GM12872 (cell line): ENCODE measurements around the gene ZFAND2B.

Source experiments
- TF ChIP-seq, protein P1 (sequence below): IDR thresholded peaks from 3 replicates; pipeline ENCODE4 v1.5.1; 2011; ENCODE audit warnings: low read depth, mild to moderate bottlenecking, low read length, moderate library complexity; ENCODE audit not compliant: insufficient read depth

Gene ZFAND2B

GRCh38 chr2:219225350-219225749, 18.8 kb downstream of the ZFAND2B start:
- TF ChIP-seq, protein P1, sequence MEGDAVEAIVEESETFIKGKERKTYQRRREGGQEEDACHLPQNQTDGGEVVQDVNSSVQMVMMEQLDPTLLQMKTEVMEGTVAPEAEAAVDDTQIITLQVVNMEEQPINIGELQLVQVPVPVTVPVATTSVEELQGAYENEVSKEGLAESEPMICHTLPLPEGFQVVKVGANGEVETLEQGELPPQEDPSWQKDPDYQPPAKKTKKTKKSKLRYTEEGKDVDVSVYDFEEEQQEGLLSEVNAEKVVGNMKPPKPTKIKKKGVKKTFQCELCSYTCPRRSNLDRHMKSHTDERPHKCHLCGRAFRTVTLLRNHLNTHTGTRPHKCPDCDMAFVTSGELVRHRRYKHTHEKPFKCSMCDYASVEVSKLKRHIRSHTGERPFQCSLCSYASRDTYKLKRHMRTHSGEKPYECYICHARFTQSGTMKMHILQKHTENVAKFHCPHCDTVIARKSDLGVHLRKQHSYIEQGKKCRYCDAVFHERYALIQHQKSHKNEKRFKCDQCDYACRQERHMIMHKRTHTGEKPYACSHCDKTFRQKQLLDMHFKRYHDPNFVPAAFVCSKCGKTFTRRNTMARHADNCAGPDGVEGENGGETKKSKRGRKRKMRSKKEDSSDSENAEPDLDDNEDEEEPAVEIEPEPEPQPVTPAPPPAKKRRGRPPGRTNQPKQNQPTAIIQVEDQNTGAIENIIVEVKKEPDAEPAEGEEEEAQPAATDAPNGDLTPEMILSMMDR, result no peak

- TF ChIP-seq, protein P1, result no peak
These were observed 21.7 kb downstream of the ZFAND2B start for GRCh38 chr2:219228041-219228910.

DNA sequence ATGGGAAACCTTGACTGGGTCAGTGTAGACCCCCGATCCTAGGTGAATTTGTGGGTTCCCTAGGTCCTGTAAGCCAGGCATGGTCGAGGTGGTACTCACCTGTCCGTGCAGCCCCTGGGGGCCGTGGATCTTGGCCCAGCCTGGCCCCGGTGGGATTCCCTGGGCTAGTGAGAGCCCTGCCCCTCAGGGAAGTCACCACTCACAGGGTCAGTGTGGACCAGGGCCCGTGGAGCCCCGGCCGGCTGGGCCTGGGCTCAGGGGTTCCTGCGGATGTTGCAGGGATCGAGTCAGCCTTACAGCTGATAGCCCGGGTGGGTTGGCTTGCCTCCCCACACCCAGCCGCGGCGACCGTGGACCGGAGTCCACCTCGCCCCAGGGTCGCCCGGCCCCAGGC, 22.3 kb downstream of the ZFAND2B start:
- TF ChIP-seq, protein P1, result no peak

GRCh38 chr2:219229305-219230058, 22.9 kb downstream of the ZFAND2B start, which contains the start of the genes ANKZF1 and ATG9A:
Gene ANKZF1 (plus strand): TSS chr2:219229806. CDS start chr2:219230258, 452 bp downstream.
Gene ATG9A (minus strand): TSS chr2:219229636. CDS start chr2:219228024, 1,612 bp downstream.
- TF ChIP-seq, protein P1, result no peak

- TF ChIP-seq, protein P1, result no peak
These were observed 23.5 kb downstream of the ZFAND2B start for GRCh38 chr2:219230059-219230540.

DNA sequence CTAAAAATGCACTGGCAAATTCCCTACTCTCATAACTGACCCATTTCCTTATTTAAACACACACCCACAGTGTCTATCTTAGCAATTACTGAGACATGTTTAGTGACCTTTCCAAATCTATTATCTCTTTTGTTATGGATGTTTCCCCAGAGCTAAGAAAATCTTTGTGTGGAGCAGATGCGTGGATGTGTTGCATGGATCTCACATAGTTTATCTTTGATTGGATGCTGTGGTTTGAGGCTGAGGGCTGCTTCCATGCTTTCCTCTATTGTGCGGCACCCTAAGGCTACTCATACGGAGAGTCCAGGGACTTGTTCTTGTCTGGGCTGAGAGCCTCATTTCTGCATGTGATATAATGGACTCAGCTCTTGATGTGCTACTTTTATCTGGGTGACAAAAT, 27.7 kb downstream of the ZFAND2B start:
- TF ChIP-seq, protein P1, result no peak

DNA sequence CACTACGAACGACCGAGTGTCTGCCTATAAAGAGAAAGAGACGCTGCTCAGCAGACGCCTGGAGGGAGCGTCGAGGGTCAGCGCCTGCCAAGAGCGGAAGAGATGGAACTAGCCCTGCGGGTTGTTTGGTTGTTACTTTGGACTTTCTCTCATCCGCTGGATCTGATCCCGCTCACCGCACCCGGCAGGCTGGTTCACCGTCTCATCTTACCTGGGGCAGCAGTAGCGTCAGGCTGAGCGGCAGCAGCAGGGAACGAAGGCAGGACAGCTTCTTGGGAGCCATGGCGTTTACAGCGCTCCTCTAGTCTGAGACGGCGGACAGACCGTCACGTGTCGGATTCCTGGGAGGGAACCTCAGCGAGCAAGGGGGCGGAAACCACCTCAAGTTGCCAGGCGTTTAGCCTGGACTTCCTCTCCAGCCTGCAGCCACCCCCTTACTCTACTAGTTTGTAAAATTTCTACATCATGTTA, 36.7 kb downstream of the ZFAND2B start:
- TF ChIP-seq, protein P1, result no peak
